Stomach (tissue), 4 donors: Measurements from ENCODE around the gene GLS.

Source experiments
- EP300 ChIP-seq: sonication (generic); formaldehyde crosslinking; IDR thresholded peaks from one replicate; pipeline ENCODE4 v1.6.1; 2017; ENCODE audit warnings: antibody characterized with exemption
- POLR2A ChIP-seq, 4 donors: fragments of 450-650 bp; IDR thresholded peaks; one replicate each; pipeline ENCODE4 v1.6.1; 2016; ENCODE audit warnings: antibody characterized with exemption in 4 of 4, control low read depth in 2 of 4, mild to moderate bottlenecking in 1 of 4, moderate library complexity in 1 of 4
- POLR2AphosphoS5 ChIP-seq, 3 donors: sonication (generic); formaldehyde crosslinking; IDR thresholded peaks; one replicate each; pipeline ENCODE4 v1.6.1; 2016; ENCODE audit warnings: antibody characterized with exemption in 3 of 3
- TF ChIP-seq, protein P1 (sequence below), 7 experiments: fragments of 450-650 bp in 4 of 7; fragments of 200-600 bp in 3 of 7; sonication (generic) in 3 of 7; IDR thresholded peaks; one replicate each; pipeline ENCODE4 v1.5.1; 2016 to 2019; ENCODE audit warnings: antibody characterized with exemption in 7 of 7, control low read depth in 2 of 7, mild to moderate bottlenecking in 1 of 7

DNA sequence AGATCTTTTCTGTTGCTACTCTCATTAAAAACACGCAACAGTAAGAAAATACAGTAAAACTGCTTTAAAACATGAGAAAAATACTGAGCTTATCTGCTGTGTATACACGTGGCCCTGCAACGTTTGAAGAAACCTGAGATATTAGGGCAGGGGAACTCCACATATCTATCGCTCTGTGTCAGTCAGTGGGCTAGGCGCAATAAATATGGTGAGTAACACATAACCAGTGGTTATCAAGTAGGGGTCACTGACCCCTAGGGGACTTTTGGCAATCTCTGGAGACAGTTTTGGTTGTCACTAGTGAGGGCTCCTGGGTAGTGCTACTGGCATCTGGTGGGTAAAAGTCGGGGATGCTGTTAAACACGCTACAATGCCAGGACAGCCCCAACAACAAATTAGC, 118.4 kb downstream of the GLS start:
- TF ChIP-seq POLR2A (IDR thresholded peaks at IDR 0.05): no peak
- TF ChIP-seq, protein P1, sequence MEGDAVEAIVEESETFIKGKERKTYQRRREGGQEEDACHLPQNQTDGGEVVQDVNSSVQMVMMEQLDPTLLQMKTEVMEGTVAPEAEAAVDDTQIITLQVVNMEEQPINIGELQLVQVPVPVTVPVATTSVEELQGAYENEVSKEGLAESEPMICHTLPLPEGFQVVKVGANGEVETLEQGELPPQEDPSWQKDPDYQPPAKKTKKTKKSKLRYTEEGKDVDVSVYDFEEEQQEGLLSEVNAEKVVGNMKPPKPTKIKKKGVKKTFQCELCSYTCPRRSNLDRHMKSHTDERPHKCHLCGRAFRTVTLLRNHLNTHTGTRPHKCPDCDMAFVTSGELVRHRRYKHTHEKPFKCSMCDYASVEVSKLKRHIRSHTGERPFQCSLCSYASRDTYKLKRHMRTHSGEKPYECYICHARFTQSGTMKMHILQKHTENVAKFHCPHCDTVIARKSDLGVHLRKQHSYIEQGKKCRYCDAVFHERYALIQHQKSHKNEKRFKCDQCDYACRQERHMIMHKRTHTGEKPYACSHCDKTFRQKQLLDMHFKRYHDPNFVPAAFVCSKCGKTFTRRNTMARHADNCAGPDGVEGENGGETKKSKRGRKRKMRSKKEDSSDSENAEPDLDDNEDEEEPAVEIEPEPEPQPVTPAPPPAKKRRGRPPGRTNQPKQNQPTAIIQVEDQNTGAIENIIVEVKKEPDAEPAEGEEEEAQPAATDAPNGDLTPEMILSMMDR (IDR thresholded peaks at IDR 0.05): no peak
- no peak for TF ChIP-seq POLR2AphosphoS5 (IDR thresholded peaks at IDR 0.05)
- TF ChIP-seq EP300: no peak
